Upper lobe of left lung (tissue), 6 donors: ENCODE results near the gene PSMD5. TPM values are rescaled to one million over a fixed set of nuclear protein-coding genes. Genes with fewer than 3 reads are reported as not detected.

ENCODE experiments used
- ATAC-seq, 2 donors: fragments of 200-7000 bp; cut with Tn5 transposase; one replicate each; pipeline ENCODE4 v1.9.1; 2022; ENCODE audit warnings: mild to moderate bottlenecking in 2 of 2, moderate library complexity in 2 of 2; ENCODE audit not compliant: low FRiP score in 2 of 2
- DNase-seq, 2 donors: peaks; one replicate each; pipeline ENCODE4 v3.0.0-alpha.2; 2019 to 2020
- H3K27ac ChIP-seq, 4 donors: fragments of 200-600 bp; sonication (generic); one replicate each; pipeline ENCODE4 v1.5.1; 2016 to 2019
- H3K27me3 ChIP-seq, 4 donors: fragments of 200-600 bp; sonication (generic); one replicate each; pipeline ENCODE4 v1.5.1; 2017 to 2019
- H3K36me3 ChIP-seq, 4 donors: fragments of 200-600 bp; sonication (generic); one replicate each; pipeline ENCODE4 v1.5.1; 2016 to 2019
- H3K4me1 ChIP-seq, 4 donors: fragments of 200-600 bp; sonication (generic); one replicate each; pipeline ENCODE4 v1.5.1; 2018 to 2019
- H3K4me3 ChIP-seq, 4 donors: fragments of 200-600 bp; sonication (generic); one replicate each; pipeline ENCODE4 v1.5.1; 2017 to 2019; ENCODE audit warnings: mild to moderate bottlenecking in 2 of 4, moderate library complexity in 1 of 4
- H3K9me3 ChIP-seq, 4 donors: fragments of 200-600 bp; sonication (generic); one replicate each; pipeline ENCODE4 v1.5.1; 2018 to 2019
- EP300 ChIP-seq, 4 donors: sonication (generic); formaldehyde crosslinking; IDR thresholded peaks; one replicate each; pipeline ENCODE4 v1.5.1; 2017; ENCODE audit warnings: antibody characterized with exemption in 4 of 4, control low read depth in 2 of 4
- POLR2A ChIP-seq, 4 donors: fragments of 450-650 bp; IDR thresholded peaks; one replicate each; pipeline ENCODE4 v1.5.1; 2016 to 2017; ENCODE audit warnings: antibody characterized with exemption in 4 of 4, mild to moderate bottlenecking in 2 of 4
- POLR2AphosphoS5 ChIP-seq, 2 donors: sonication (generic); formaldehyde crosslinking; IDR thresholded peaks; one replicate each; pipeline ENCODE4 v1.5.1; 2017; ENCODE audit warnings: antibody characterized with exemption in 2 of 2
- WGBS, 2 donors: methylation state at CpG; one replicate each; pipeline ENCODE4 v1.1.5; 2017 to 2018; 5-methylcytosine and 5-hydroxymethylcytosine counted together
- total RNA-seq, 6 donors: library from RNA; depleted of rRNA in 4 of 6; stranded (reverse); fragments of >200 nt in 4 of 6; gene quantifications; one replicate each; pipeline versions ENCODE4 v1.1.0 to v1.2.1, GENCODE V29; 2016 to 2021
- TF ChIP-seq, protein P1 (sequence below), 6 experiments: fragments of 450-650 bp in 4 of 6; fragments of 200-600 bp in 2 of 6; sonication (generic) in 2 of 6; IDR thresholded peaks; one replicate each; pipeline ENCODE4 v1.5.1; 2016 to 2019; ENCODE audit warnings: antibody characterized with exemption in 6 of 6
- donor health status: DM: no; HTN: no; CAD: no; lungs with moderate emphysema.
- donor health status: DM: no; HTN: yes; CAD: no; lungs with severe emphysema.

The PSMD5 gene
- total RNA-seq, 6 donors from 2014 or later, result 11.4 to 56.8 (median 40.1) TPM

DNA sequence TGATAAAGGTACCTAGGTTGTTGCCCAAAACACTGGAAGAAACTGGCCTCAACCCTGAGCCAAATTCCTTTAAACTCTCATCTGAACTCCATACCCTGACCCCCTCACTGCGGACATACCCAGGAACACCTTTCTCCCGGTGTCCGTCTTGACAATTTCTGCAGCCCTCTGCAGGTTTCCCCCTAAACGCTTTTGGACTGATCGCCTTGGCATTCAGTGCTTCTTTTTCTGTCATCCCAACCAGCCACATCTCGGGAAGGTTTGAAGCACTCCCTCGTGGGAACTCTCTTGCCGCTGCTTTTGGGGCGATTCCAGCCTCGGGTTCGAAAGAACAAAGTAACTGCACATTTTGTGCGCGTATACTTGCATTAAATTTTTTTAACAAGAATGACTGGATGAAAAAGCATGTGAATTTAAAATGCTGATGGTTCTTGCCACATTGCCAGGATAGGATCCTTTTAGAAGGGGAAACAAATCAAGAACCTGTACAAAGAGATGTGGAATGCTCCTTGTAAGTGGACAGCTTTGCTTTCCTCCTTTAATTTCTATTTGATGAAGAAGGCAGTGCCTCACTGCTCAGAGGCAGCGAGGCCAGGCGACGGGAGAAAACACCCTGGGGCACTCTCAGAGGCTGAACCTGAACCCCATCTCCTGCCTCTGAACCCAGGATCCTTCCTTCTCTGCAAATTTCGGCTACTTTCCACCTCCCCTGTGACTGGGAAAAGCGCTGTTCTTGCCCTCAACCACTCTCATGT, 615 bp downstream of the PSMD5 start:
- Histone ChIP-seq H3K36me3 (peaks cover 0 to 16% (median 0%) of the 10 kb centered on the region in 4 donors), H3K4me1 (peaks cover 18 to 32% (median 24%) of the 10 kb centered on the region in 4 donors), H3K9me3 (no peaks in the 10 kb centered on the region), H3K27ac (peak overlapping the region; percentile 88 to 94 (median 92)), H3K27me3 (no peaks in the 10 kb centered on the region), H3K4me3 (peak overlapping the region; percentile 57 to 90 (median 82))
- DNase-seq, result no peak
- TF ChIP-seq POLR2A (IDR thresholded peaks at IDR 0.05), result no peak
- TF ChIP-seq, protein P1, sequence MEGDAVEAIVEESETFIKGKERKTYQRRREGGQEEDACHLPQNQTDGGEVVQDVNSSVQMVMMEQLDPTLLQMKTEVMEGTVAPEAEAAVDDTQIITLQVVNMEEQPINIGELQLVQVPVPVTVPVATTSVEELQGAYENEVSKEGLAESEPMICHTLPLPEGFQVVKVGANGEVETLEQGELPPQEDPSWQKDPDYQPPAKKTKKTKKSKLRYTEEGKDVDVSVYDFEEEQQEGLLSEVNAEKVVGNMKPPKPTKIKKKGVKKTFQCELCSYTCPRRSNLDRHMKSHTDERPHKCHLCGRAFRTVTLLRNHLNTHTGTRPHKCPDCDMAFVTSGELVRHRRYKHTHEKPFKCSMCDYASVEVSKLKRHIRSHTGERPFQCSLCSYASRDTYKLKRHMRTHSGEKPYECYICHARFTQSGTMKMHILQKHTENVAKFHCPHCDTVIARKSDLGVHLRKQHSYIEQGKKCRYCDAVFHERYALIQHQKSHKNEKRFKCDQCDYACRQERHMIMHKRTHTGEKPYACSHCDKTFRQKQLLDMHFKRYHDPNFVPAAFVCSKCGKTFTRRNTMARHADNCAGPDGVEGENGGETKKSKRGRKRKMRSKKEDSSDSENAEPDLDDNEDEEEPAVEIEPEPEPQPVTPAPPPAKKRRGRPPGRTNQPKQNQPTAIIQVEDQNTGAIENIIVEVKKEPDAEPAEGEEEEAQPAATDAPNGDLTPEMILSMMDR (IDR thresholded peaks at IDR 0.05), result no peak
- no peak for TF ChIP-seq EP300 (IDR thresholded peaks at IDR 0.05)
- no peak for TF ChIP-seq POLR2AphosphoS5 (IDR thresholded peaks at IDR 0.05)
- 49 to 53% methylated on average over 18 of the region's 18 CpGs for WGBS, 2 donors
- ATAC-seq, result peak in 1 of 2 donors; percentile 25

DNA sequence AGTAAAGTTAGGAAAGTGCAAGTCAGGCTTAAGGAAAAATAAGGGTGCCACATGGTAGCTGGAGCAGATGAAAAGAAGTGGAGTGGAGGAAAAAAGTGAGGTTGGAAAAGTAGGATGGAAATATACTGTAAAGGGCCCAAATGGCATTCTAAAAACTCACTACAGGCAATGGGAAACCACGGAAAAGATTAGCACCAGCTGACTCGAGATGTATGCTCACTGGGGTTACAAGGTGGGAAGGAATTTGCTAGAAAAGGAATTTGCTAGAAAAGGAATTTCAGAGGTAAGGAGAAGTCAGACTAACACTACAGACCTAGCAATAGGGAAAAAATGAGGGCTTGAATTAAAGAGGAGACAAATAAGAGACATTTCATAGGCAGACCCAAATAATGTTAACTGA, 3.6 kb downstream of the PSMD5 start:
- TF ChIP-seq POLR2AphosphoS5 (IDR thresholded peaks at IDR 0.05) (no peak), POLR2A (IDR thresholded peaks at IDR 0.05) (no peak), EP300 (IDR thresholded peaks at IDR 0.05) (no peak)
- TF ChIP-seq, protein P1 (IDR thresholded peaks at IDR 0.05), result no peak
- WGBS, 2 donors, result 70 to 76% methylated on average over 2 of the region's 2 CpGs

DNA sequence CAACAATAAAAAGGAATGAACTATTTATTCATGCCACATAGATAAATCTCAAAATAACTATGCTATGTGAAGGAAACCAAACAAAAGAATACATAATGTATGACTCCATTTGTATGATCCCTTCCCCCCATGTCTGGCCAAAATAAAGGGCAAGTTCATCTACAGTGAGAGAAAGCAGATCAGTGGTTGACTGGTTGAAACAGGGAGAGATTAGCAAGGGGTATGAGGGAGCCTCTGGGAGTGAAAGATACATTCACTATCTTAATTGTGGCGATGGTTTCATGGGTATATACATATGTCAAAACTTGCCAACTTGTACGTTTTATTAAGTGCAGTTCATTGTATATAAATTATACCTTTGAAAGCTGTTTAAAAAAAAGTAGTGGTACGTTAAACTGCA, 4.8 kb downstream of the PSMD5 start:
- ATAC-seq (no peak), DNase-seq (no peak)
- peaks cover 0 to 26% (median 4%) of the 10 kb centered on the region in 4 donors for H3K36me3 ChIP-seq
- no peak overlapping the region for H3K27ac ChIP-seq
- TF ChIP-seq, protein P1 (IDR thresholded peaks at IDR 0.05), result no peak
- no peak for TF ChIP-seq POLR2AphosphoS5 (IDR thresholded peaks at IDR 0.05)
- no peak for TF ChIP-seq POLR2A (IDR thresholded peaks at IDR 0.05)
- no peak for TF ChIP-seq EP300 (IDR thresholded peaks at IDR 0.05)
- H3K9me3 ChIP-seq, result no peaks in the 10 kb centered on the region
- H3K4me1 ChIP-seq, result peaks cover 8 to 19% (median 15%) of the 10 kb centered on the region in 4 donors
- no peak overlapping the region for H3K4me3 ChIP-seq
- H3K27me3 ChIP-seq, result no peaks in the 10 kb centered on the region
- 90 to 92% methylated on average over 3 of the region's 3 CpGs for WGBS, 2 donors

More for the DNA sequence above, 3.6 kb downstream of the PSMD5 start:
- DNase-seq (no peak), ATAC-seq (no peak)
- Histone ChIP-seq H3K27me3 (no peaks in the 10 kb centered on the region), H3K27ac (no peak overlapping the region), H3K4me3 (no peak overlapping the region), H3K4me1 (peaks cover 15 to 27% (median 23%) of the 10 kb centered on the region in 4 donors), H3K36me3 (peaks cover 0 to 20% (median 3%) of the 10 kb centered on the region in 4 donors), H3K9me3 (no peaks in the 10 kb centered on the region)

DNA sequence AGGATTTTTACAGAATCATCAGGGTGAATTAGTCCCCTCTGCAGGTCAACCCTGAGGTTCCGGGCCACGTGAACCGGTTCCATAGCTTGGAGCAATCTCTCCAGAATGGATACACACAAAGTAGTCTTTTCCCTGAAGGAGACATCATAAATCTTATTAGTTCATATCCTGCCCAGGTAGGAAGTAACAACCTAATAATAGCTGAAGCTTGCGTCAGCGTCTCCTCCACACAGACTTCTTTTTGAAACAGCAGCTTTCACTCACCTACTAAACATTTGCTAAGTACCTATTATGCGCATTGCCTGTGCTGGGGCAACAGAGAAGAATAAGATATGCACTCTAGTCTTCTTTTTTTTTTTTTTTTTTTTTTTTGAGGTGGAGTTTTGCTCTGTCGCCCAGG, 9.4 kb downstream of the PSMD5 start:
- Histone ChIP-seq H3K4me3 (no peak overlapping the region), H3K27ac (no peak overlapping the region), H3K27me3 (no peaks in the 10 kb centered on the region), H3K9me3 (no peaks in the 10 kb centered on the region), H3K36me3 (peaks cover 10 to 60% (median 35%) of the 10 kb centered on the region in 4 donors), H3K4me1 (no peaks in the 10 kb centered on the region)
- TF ChIP-seq, protein P1 (IDR thresholded peaks at IDR 0.05), result no peak
- no peak for TF ChIP-seq POLR2AphosphoS5 (IDR thresholded peaks at IDR 0.05)
- no peak for TF ChIP-seq POLR2A (IDR thresholded peaks at IDR 0.05)
- no peak for TF ChIP-seq EP300 (IDR thresholded peaks at IDR 0.05)
- ATAC-seq (no peak), DNase-seq (no peak)
- WGBS, 2 donors, result 93 to 94% methylated on average over 7 of the region's 7 CpGs
